ENCODE results near the gene CPA2.

DNA sequence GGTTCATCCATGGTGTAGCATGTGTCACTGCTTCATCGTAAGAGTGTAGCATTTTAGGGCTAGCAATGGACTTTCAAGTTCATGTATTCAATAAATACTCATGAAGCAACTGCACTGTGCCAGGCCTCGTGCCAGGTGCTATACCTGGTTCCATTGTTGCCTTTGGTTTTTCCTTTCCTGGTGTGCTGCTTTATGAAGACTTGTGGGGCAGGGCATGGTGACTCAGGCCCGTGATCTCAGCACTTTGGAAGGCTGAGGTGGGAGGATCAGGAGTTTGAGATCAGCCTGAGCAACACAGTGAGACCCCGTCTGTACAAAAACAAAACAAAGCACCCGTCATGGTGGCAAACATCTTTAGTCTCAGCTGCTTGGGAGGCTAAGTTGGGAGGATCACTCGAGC lies 24.1 kb downstream of the CPA2 start:
- TF ChIP-seq, protein P1, sequence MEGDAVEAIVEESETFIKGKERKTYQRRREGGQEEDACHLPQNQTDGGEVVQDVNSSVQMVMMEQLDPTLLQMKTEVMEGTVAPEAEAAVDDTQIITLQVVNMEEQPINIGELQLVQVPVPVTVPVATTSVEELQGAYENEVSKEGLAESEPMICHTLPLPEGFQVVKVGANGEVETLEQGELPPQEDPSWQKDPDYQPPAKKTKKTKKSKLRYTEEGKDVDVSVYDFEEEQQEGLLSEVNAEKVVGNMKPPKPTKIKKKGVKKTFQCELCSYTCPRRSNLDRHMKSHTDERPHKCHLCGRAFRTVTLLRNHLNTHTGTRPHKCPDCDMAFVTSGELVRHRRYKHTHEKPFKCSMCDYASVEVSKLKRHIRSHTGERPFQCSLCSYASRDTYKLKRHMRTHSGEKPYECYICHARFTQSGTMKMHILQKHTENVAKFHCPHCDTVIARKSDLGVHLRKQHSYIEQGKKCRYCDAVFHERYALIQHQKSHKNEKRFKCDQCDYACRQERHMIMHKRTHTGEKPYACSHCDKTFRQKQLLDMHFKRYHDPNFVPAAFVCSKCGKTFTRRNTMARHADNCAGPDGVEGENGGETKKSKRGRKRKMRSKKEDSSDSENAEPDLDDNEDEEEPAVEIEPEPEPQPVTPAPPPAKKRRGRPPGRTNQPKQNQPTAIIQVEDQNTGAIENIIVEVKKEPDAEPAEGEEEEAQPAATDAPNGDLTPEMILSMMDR (conservative IDR thresholded peaks at IDR 0.05; ENCODE audit: low read depth, low read length): no peak
- TF ChIP-seq POLR2A (IDR thresholded peaks at IDR 0.05; ENCODE audit: low read depth, low read length) (no peak), SMC3 (IDR thresholded peaks at IDR 0.05; ENCODE audit: low read depth, low read length) (no peak), CEBPB (IDR thresholded peaks at IDR 0.05; ENCODE audit: low read depth, low read length) (no peak), NFE2L2 (IDR thresholded peaks at IDR 0.05; ENCODE audit: low read depth, low read length) (no peak), ELK1 (IDR thresholded peaks at IDR 0.05; ENCODE audit: borderline replicate concordance, low read depth, low read length) (no peak)
- TF ChIP-seq, protein P2, sequence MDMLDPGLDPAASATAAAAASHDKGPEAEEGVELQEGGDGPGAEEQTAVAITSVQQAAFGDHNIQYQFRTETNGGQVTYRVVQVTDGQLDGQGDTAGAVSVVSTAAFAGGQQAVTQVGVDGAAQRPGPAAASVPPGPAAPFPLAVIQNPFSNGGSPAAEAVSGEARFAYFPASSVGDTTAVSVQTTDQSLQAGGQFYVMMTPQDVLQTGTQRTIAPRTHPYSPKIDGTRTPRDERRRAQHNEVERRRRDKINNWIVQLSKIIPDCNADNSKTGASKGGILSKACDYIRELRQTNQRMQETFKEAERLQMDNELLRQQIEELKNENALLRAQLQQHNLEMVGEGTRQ (IDR thresholded peaks at IDR 0.05; ENCODE audit: low read depth, low read length): no peak
